Fibroblast of lung (primary cell): ENCODE data around the gene AQP9. TPM values are rescaled to one million over a fixed set of nuclear protein-coding genes. Genes with fewer than 3 reads are reported as not detected.

ENCODE experiments used
- DNase-seq, 2 donors: peaks; one replicate each; pipeline versions ENCODE4 v3.0.0 to v3.0.0-alpha.2; 2010; ENCODE audit warnings: low read depth in 2 of 2
- H2AFZ ChIP-seq: 2 replicates; pipeline ENCODE4 v1.5.1; 2012; ENCODE audit warnings: low read length, control low read depth, inconsistent platforms
- H3K27ac ChIP-seq: 2 replicates; pipeline ENCODE4 v1.5.1; 2011; ENCODE audit warnings: low read length, control low read depth; ENCODE audit not compliant: insufficient read depth
- H3K27me3 ChIP-seq: 2 replicates; pipeline ENCODE4 v1.5.1; 2011; ENCODE audit warnings: mild to moderate bottlenecking, low read length; ENCODE audit not compliant: control insufficient read depth, insufficient read depth
- H3K36me3 ChIP-seq: 2 replicates; pipeline ENCODE4 v1.5.1; 2011; ENCODE audit warnings: low read length; ENCODE audit not compliant: control insufficient read depth, insufficient read depth
- H3K4me1 ChIP-seq: 2 replicates; pipeline ENCODE4 v1.5.1; 2011; ENCODE audit warnings: low read length; ENCODE audit not compliant: control insufficient read depth, insufficient read depth; ENCODE audit errors: extremely low read depth
- H3K4me2 ChIP-seq: 2 replicates; pipeline ENCODE4 v1.5.1; 2011; ENCODE audit warnings: low read length, control low read depth; ENCODE audit not compliant: insufficient read depth; ENCODE audit errors: extremely low read depth
- H3K4me3 ChIP-seq, 4 experiments: fragments of 200-600 bp in 1 of 4; sonication (generic) in 1 of 4; replicated peaks in 1 of 4; 2 replicates each; pipeline ENCODE4 v1.5.1; 2011 to 2016; ENCODE audit warnings: low read length in 4 of 4, low read depth in 3 of 4, mild to moderate bottlenecking in 3 of 4, control low read depth in 2 of 4, inconsistent platforms in 1 of 4, mixed read lengths in 1 of 4; ENCODE audit not compliant: insufficient read depth in 1 of 4; ENCODE audit errors: control extremely low read depth in 1 of 4
- H3K79me2 ChIP-seq: 2 replicates; pipeline ENCODE4 v1.5.1; 2012; ENCODE audit warnings: mild to moderate bottlenecking, low read length, inconsistent platforms; ENCODE audit not compliant: control insufficient read depth, insufficient read depth
- H3K9ac ChIP-seq: 2 replicates; pipeline ENCODE4 v1.5.1; 2011; ENCODE audit warnings: mild to moderate bottlenecking, low read length, control low read depth; ENCODE audit not compliant: insufficient read depth
- H3K9me3 ChIP-seq: 2 replicates; pipeline ENCODE4 v1.5.1; 2012; ENCODE audit warnings: low read depth, low read length; ENCODE audit not compliant: control insufficient read depth, insufficient read depth
- H4K20me1 ChIP-seq: 2 replicates; pipeline ENCODE4 v1.5.1; 2011; ENCODE audit warnings: low read length; ENCODE audit not compliant: control insufficient read depth, insufficient read depth; ENCODE audit errors: extremely low read depth
- CTCF ChIP-seq, 2 donors: IDR thresholded peaks in 1 of 2; conservative IDR thresholded peaks in 1 of 2; 1 replicate in 1 of 2; 2 replicates in 1 of 2; pipeline ENCODE4 v1.5.1; 2011 to 2012; ENCODE audit warnings: low read length in 2 of 2, control low read depth in 1 of 2, inconsistent platforms in 1 of 2, low read depth in 1 of 2, mild to moderate bottlenecking in 1 of 2
- EZH2 ChIP-seq: IDR thresholded peaks from 2 replicates; pipeline ENCODE4 v1.5.1; 2012; ENCODE audit warnings: low read length, control low read depth, mild to moderate bottlenecking; ENCODE audit errors: missing control alignments
- polyA plus RNA-seq, 2 donors: library from polyadenylated mRNA; depleted of rRNA in 1 of 2; stranded (reverse) in 1 of 2; unstranded in 1 of 2; fragments of >200 nt; gene quantifications; 2 replicates each; pipeline ENCODE4 v1.2.1, GENCODE V29; 2011 to 2012; ENCODE audit warnings: missing spikeins in 1 of 2
- total RNA-seq: library from RNA; depleted of rRNA; stranded (reverse); fragments of >200 nt; gene quantifications from 2 replicates; pipeline ENCODE4 v1.2.1, GENCODE V29; 2014

The AQP9 gene
- total and polyA plus RNA-seq, 2 donors (not counting 1 experiment from before 2014, with no cell fraction given): not detected

- Histone ChIP-seq H3K36me3 (no peaks in the 10 kb centered on the region), H3K79me2 (no peaks in the 10 kb centered on the region), H3K4me1 (no peaks in the 10 kb centered on the region), H3K27me3 (no peaks in the 10 kb centered on the region), H3K9ac (no peak overlapping the region), H3K9me3 (no peaks in the 10 kb centered on the region), H3K4me3 (no peak overlapping the region), H3K4me2 (no peak overlapping the region), H2AFZ (no peak overlapping the region), H3K27ac (no peak overlapping the region), H4K20me1 (no peaks in the 10 kb centered on the region)
- TF ChIP-seq CTCF (conservative IDR thresholded peaks at IDR 0.05 in 1 of 2, IDR thresholded peaks at IDR 0.05 in 1 of 2; ENCODE audit: low read depth in 1 of 2, low read length in 2 of 2) (no peak), EZH2 (no peak)
- DNase-seq: no peak
Measured at GRCh38 chr15:58142827-58143461, 4.8 kb downstream of the AQP9 start.

DNA sequence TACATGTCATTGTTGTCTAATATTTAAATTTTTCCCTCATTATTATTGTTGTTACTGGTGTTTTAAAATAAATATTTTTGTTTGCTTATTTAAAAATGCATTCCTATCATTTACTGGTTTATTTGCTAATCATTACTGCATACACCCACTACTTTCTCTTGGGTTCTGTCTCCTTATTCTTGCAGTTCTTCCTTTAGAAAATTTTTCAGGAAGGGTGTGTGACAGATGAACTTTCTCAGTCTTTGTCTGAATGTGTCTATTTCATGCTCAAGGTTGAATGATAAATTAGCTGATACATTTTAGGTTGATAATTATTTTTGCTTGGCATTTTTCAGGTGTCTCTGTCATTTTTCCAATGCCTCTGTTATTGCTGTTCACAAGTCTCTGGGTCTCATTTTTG is 7.4 kb downstream of the AQP9 start:
- Histone ChIP-seq H3K36me3 (no peaks in the 10 kb centered on the region), H4K20me1 (no peaks in the 10 kb centered on the region), H3K27ac (no peak overlapping the region), H3K4me3 (no peak overlapping the region), H3K9ac (no peak overlapping the region), H3K4me1 (no peaks in the 10 kb centered on the region), H3K4me2 (no peak overlapping the region), H3K27me3 (no peaks in the 10 kb centered on the region), H3K9me3 (no peaks in the 10 kb centered on the region), H3K79me2 (no peaks in the 10 kb centered on the region), H2AFZ (no peak overlapping the region)
- TF ChIP-seq CTCF (conservative IDR thresholded peaks at IDR 0.05 in 1 of 2, IDR thresholded peaks at IDR 0.05 in 1 of 2; ENCODE audit: low read depth in 1 of 2, low read length in 2 of 2) (no peak), EZH2 (no peak)
- DNase-seq: no peak

DNA sequence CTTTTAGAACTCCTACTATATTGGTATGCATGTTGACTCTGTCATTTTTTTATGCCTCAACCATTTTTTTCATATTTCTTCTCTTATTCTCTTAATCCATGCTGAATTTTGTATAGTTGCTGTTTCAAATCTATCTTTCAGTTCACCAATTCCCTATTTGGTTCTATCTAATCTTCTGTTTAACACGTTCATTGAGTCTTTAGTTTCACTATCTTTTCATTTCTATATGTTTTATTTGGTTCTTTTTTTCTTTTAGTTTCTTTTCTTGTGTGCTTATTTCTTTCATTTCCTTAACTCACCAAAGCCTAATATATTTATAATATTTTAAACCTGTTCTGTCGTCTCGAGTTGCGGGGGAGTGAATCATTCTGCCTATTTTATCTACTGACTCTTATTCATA is 8.0 kb downstream of the AQP9 start:
- no peaks in the 10 kb centered on the region for H3K79me2 ChIP-seq
- H3K9me3 ChIP-seq: no peaks in the 10 kb centered on the region
- no peaks in the 10 kb centered on the region for H3K4me1 ChIP-seq
- H3K4me3 ChIP-seq: no peak overlapping the region
- no peaks in the 10 kb centered on the region for H3K36me3 ChIP-seq
- H3K27me3 ChIP-seq: no peaks in the 10 kb centered on the region
- no peak overlapping the region for H3K4me2 ChIP-seq
- no peak overlapping the region for H3K27ac ChIP-seq
- no peak for DNase-seq
- no peak for TF ChIP-seq EZH2
- no peak for TF ChIP-seq CTCF (conservative IDR thresholded peaks at IDR 0.05 in 1 of 2, IDR thresholded peaks at IDR 0.05 in 1 of 2; ENCODE audit: low read depth in 1 of 2, low read length in 2 of 2)
- H2AFZ ChIP-seq: no peak overlapping the region
- H3K9ac ChIP-seq: no peak overlapping the region
- H4K20me1 ChIP-seq: no peaks in the 10 kb centered on the region
